Limb (tissue), 2 donors: Measurements from ENCODE around the gene TEAD1.

Source experiments
- DNase-seq, 2 donors: peaks; one replicate each; pipeline ENCODE4 v3.0.0-alpha.2; 2016; ENCODE audit errors: extremely low spot score in 2 of 2

TEAD1 gene

DNA sequence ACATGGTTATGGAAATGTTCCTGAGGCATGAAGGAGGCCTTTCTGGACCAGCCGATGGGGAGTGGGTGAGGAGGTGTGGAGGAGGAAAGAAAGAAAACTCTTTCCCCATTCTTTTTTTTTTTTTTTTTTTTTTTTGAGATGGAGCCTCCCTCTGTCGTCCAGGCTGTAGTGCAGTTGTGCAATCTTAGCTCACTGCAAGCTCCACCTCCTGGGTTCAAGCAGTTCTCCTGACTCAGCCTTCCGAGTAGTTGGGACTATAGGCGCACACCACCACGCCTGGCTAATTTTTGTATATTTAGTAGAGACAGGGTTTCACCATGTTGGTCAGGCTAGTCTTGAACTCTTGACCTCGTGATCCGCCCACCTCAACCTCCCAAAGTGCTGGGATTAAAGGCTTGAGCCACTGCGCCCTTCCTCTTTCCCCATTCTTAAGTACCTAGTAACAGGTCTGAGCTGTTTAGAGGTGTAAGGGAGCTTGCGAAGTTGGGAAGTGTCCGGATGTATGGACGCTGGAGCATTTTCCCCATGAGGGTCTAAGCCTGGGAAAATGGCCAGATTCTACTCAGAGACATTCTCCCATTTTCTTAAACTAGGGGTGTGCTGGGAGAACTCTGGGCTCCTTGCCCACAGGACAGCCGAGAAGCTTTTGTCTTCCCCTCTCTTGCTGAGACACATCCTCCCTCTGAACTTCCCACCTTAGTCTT lies 135.8 kb downstream of the TEAD1 start:
- no peak for DNase-seq

DNA sequence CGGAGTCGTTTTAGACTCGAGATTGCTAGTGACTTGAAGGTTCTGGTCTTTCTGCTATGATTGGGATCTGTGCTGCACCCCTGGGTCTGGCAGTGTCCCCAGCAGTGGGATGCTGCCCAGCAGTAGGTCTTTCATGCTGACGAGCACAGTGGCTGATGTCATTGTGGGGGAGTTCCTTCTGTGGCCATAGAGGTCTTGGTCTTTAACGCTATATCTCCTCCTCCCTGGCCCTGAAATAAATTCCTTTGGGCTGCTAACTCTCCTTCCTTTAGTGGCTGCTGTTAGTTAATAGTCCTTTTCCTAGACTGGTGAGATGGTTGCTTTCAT lies 136.3 kb downstream of the TEAD1 start:
- no peak for DNase-seq

DNA sequence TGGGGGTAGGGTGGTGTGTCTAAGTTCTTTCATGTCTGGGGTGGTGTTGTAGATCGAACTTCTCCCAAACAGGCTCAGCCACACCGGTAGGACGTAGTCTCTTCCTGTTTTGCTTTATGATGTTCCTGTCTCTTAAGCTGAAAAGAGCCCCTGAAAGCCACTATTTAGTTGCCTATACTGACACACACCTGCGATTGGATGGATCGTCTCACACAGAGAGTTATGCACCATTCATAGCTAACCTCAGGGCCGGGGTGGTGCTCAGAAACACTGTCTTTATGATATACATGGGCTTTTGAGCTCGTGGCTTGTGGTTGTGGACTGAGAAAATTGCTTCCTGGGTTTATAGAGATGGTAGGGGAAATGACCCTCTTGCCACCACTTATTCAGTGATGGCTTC lies 137.6 kb downstream of the TEAD1 start:
- no peak for DNase-seq

DNA sequence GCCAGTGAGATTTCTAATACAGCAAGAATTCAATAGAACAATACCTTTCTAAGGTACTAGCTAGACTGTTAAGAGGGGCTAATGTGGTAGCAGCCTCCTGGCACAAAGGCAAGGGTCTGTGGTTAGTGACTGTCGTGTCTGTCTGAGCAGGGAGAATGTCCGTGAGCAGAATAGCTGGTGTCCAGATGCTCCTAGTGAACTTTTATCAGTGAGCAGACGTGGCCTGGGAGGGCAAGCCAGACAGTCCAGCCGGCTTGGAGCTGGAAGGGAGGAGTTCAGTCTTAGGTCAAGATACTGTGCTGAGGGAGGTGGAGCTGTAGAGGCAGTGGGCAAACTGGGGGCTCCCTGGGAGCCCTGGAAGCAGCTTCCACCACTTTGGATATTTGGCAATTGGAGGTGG lies 138.6 kb downstream of the TEAD1 start:
- DNase-seq = no peak

DNA sequence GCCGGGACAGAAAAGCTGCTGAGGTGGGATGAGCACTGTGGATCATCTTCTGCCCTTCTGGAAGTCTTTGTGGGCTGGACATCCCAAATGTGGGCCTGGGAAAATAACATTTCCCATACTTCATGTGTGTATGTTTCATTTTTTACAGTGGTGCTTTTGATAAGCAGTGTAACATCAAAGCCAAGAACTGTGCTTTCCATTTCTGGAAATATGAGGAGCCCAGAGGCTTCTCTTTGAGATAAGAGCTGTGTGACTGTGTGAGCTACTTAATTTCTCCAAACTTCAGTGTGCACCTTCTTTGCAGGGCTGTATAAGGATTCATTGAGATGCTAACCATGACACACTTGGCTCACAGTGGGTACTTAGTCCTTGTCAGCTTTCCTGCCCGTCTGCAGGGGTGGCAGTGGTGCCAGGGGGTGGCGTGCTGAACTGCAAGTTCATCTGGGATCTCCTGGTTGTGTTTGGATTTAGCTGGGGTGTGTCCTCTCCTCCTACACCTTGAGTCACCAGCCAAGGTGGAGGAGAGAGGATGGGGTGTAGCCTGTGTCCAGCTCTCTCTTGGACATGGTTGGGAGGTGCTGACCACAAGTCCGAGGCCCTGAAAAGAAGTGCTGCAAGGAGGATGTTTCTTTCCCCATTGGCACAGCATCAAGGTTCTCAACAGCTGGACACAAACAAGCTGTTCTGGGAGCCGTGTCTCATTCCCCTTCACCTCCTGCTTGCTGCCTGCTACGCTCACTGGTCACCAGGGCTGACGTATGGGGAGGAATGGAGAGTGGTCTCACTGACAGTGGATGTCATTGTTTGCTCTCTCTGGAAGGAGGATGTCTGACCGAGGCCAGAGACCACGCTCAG lies 139.4 kb downstream of the TEAD1 start:
- no peak for DNase-seq

DNA sequence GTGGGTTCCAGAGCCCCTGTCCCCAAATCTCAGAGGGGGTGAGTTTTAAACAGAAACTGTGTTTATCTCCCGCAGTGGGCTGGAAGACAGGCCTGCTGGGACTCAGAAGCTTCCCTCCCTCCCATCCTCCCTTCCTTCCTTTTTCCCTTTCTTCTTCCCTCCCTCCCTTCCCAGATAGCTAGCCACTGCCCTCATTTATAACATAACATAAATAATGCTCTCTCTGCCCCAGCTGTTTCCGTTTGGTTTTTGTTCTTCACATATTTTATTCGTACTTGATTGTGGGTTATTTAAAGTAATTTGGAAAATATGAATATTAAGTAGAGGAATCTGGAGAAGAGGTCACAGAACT lies 140.9 kb downstream of the TEAD1 start:
- DNase-seq = no peak

DNA sequence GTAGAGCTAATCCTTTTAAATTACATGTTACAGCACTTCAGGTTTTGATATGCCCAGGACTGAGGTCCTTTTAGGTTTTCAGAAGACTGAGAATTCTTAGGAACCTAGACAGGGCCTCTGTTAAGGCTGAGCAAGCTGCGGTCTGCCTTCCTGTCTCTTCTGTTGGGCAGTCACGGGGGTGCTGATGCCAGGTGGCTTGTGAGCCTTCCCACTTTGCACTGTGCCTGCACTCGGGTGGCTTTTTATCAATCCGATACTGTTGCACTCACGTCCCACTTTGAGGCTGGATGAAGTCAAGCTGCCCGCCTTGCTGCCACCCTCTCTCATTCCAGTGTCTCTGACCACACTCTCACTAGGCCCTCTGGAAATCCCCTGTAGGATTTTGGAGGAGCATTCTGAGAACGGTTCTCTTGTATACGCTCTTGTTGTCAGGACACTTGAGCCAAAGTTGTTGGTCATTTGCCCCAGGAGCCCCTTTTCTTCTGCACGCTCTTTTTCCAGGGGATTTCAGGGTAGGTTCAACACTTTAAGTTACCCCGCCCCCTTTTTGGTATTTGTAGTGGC lies 141.8 kb downstream of the TEAD1 start:
- DNase-seq = no peak

DNA sequence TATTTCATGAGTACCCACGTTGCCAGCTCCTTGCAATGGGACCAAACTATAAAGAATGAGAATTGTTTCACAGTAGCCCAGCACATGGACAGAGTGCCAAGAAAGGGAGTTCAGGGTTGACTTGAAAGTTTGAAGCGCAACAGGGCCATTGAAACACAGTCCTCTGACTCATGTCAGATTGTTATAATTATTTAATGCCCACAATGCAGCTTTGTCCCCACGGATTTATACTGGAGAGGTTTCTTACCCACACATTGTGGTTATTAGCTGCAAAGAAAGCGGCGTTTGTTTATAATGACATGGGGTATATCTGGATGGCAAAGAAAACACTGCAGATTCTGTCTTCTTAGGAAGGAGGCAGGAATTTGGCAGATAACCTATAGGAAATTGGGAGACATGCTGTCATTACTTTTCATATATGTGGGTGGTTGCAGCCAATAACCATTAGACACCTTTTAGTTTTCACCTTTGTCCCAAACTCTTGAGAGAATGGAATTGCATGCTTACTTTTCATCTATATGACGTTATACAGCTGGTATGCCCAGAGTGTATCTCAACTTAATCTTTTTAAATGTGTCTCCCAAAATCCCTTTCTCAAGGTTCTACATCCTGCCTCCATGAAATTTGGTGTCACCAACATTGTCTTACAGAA lies 143.6 kb downstream of the TEAD1 start:
- no peak for DNase-seq

DNA sequence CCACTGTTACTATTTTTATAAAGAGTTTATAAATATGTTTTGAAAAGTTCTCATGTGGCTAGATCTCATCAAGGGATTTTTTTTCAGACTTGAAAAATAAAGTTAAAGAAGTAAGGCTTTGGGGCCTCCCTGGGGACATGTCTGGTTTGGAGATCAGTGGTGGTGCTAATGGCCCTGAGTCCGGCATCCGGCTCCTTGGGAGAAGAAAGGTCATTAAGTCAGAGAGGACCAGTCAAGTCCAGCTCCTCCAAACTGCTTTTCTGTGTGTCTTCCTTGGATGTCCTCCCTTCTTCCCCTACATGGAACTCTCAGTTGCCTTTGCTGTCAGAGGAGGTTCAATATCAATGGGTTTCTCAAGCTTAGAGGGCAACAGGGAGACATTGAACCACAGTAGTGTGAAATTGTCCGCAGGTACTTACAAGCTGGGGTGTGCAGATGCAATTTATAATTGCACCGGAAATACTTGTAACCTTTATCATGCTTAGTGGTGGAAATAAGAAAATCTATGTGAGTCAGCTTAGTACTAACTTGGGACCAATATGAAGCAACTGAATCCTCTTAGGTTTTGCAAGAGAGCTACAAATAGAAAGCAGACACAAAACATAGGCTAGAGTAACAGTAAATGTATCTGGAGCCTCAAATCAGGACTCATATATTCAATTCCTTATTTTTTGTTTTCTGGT lies 144.3 kb downstream of the TEAD1 start:
- DNase-seq = no peak

DNA sequence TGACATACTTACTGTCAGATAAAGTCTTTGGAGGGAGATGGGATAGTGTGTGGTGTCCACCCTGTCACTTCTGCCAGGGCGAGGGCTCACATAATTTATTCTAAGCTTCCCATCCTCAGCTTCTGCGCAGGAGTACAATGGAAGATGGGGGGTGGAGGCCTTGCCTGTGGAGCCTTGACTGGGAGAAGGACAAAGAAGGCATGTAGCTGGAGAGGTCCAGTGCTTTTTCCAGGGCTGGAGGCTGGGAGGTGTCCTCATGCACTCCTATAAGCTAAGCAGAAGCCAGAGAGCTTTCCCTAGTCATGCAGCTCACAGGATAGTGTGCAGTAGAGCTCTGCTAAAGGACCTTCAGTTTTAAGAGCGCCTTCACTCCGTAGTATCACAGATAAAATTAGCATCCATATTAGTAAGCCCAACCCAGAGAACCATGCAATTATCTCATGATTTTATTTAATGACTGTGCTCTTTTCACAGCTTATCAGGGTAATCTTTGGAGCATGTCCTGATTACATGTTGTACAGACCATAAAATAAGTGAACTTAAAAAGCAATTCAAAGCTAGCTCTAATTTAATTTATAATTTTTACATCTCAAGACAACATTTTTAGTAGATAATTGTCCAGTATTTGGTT lies 148.3 kb downstream of the TEAD1 start:
- no peak for DNase-seq

DNA sequence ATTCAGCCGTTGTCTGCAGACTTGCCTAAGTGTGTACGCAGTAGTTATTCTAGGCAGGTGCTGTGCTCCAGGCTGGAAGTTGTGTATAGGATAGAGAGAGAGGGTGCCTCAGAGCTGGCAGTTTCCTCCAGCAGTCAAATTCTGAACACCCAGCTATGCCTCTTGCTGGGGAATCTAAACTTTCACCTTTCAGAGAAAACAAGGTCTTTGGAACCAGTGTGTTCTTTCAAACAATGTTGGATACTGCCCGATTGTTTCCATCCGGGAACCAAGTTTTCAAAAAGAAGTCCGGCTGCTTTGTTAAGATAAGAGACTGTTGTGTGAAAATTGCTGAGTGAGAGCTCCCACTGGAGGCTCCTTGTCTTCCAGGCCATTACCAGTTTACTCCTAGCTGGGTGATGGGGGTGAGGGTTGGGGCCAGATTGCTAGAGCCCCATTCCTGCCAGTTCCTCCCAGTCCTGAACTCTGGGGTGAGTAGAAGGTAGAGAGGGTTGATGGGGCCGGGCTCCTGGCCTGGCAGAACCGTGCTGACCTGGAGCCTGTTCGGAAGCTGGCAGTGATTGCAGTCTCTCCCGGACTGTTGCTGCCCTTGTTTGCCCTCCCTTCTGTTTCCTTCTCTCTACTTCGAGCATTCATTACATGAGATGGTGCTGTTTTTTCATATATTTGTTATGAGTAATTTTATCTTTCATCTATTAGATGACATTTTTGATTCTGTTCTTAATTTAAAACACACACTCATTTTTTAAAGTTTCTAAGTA lies 150.2 kb downstream of the TEAD1 start:
- no peak for DNase-seq

DNA sequence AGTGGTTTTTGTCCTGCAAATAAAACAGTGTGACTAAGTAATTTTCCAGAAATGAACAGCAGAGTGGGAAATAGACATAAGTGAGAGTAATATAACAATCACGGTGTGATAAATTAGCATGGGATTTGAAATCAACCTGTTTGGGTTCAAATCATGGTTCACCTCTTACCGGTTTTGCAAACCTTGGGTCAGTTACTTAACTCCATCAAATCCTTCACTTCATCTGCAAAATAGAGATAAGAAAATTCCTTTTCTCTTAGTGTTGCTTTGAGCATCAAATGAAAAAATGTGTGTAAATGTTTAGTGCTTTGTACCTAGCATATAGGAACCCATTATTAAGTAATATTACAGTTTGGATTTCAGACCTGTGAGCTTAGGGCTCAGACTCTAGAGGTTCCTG lies 152.2 kb downstream of the TEAD1 start:
- DNase-seq = no peak

DNA sequence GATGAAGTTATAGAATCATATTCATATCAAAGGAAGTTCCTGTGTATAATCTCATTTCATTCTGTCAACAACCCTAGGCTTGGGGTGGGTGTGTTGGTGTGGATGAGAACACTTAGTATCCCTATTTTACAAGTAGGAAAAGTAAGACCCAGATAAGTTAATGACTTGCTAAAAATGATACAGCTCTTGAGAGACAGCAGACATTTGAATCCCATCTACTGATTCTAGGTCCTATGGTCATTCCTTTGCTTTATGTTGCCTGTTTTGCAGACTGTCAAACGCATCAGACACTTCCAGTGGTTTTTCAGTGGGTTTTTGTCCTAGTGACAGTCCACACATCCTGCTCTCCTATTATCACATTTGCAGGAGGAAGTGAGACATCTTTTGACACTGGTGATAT lies 153.1 kb downstream of the TEAD1 start:
- DNase-seq = no peak

DNA sequence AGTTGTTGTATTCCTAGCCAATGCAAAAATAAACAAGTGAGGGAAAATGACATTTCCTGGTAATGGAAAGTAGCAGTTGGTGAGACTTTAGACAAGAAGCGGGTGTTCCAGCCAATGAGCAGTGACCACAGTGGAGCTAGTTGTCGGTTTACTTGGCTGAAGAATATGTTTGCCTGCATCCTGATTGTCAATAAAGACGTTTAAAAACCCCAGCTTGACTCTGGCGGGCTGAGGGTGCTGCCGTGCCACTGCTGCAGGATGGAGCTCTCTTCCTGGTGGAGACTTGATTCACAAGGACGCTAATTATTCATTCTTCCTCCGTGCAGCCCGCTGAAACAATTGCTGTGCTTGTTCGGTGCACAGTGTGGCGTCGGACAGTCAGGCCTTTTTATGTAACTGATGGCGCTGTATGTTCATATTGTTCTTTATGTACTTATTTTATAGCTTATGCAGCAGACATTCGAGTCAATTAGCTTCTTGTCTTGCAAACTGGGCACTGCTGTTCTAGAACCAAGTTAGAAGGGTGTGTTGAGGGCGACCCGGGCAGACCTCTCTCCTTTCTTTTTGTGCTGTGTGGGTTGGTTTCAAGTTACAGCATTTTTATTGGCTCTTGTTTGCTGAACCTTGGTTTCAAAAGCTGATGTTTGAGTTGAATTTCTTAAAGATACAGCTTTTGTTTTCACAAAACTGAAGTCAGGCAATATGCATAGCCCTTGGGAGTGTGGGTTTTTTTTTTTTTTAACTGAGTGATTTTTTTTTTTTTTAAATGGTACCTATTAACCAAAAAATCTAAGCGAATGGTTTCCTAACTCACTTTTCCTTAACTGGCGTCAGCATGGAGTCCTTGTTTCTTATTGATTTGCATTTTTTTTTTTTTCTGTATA lies 153.9 kb downstream of the TEAD1 start:
- peak; percentile 60 to 77 for DNase-seq

DNA sequence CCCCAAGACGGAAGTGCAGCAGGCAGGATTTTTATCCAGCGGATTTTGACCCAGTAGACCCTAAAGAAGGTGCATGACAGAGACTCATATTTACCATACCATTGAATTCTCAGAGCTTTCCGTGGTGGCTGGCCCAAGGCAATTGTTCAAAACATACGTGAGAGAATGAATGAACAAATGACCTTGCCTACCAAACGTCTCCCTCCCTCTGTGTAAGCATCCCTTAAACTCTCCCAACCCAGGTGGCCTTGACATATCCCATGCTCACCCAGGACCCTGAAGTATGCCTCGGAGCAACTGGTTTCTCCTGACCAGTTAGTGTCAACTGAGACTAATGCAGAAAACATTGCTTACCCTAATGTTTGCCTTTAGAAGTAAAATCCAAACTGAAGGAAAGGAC lies 154.9 kb downstream of the TEAD1 start:
- no peak for DNase-seq

DNA sequence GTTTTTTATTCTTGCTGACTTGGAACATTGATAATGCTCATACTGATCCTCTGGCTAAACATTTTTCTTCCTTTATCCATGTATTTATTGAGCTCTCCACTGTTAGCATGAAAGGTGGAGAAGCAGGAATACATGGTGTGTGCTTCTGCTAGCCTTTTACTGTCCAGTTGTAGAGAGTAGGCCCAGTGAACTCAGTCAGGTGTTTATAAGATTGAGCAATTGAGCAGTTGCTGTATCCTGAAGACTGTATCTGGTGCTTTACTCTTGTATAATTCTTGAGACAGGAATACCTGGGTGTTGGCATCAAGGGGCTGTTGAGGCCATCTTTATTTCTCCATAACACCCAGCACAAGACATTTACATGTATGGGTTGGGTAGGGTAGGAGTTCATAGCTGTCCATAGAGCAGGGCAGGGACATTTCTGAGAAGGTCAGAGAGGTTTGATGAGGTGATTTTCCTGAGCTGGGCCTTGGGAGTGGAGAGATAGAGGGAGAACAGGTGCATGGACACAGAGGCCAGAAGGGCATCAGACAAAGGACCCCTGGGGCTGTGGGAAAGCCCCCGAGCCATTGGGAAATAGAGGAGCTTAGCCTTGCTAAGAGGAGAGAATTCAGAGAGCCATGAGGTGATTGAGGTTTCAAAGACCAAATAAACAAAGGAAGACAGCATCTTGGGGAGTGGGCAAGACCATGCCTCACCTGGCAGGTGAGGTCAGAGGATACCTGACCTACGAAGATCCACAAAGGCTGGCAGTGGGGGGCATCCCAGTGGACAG lies 155.5 kb downstream of the TEAD1 start:
- no peak for DNase-seq

DNA sequence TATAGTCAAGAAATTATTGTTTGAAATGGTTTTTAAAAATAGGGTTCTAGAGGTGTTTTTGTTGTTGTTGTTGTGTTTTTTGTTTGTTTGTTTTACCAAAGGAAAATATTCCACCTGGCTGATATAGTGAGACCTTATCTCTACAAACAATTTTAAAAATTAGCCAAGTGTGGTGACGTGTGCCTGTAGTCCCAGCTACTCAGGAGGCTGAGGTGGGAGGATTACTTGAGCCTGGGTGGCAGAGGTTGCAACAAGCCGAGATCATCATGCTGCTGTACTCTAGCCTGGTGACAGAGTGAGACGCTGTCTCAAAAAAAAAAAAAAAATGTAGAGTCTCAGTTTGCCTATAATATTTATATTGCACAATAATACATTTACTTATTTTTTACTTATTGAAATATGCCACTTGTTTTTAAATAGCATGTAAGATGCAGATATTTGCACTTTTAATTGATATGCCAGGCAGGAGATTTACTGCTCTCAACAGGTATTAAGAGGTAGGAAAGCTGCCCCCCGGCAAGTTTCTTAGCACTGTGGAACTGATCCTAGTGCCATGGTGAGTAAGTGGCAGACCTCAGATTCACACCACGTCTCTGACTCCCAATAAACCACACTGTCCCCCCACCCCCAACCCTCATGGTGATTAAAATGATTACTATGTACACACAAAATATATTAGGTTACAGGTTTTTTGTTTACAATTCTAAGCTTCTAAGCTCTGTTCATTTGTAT lies 157.4 kb downstream of the TEAD1 start:
- no peak for DNase-seq
